OCI-LY7 (cell line): ENCODE results near the gene PIK3AP1.

Experiments used
- CTCF ChIP-seq: fragments of 200-600 bp; sonication (generic); conservative IDR thresholded peaks from 2 replicates; pipeline ENCODE4 v1.5.1; 2014; ENCODE audit warnings: mild to moderate bottlenecking, antibody characterized with exemption, low read length, moderate library complexity, mixed read lengths
- EZH2phosphoT487 ChIP-seq: fragments of 200-600 bp; sonication (generic); IDR thresholded peaks from 2 replicates; pipeline ENCODE4 v1.6.1; 2018; ENCODE audit warnings: low read depth, borderline replicate concordance, mild to moderate bottlenecking, mixed run types, antibody characterized with exemption, low read length, moderate library complexity, mixed read lengths

GRCh38 chr10:96704563-96704962, 15.8 kb downstream of the PIK3AP1 start:
- TF ChIP-seq CTCF: no peak
- TF ChIP-seq EZH2phosphoT487: no peak
